ENCODE data around the gene RPL34. TPM values are rescaled to one million over a fixed set of nuclear protein-coding genes. Genes with fewer than 3 reads are reported as not detected.

RPL34 gene
- polyA plus RNA-seq (2013, experiment 1 of 2) = 2,289 TPM
- polyA plus RNA-seq (2013, experiment 2 of 2) = 2,243 TPM

DNA sequence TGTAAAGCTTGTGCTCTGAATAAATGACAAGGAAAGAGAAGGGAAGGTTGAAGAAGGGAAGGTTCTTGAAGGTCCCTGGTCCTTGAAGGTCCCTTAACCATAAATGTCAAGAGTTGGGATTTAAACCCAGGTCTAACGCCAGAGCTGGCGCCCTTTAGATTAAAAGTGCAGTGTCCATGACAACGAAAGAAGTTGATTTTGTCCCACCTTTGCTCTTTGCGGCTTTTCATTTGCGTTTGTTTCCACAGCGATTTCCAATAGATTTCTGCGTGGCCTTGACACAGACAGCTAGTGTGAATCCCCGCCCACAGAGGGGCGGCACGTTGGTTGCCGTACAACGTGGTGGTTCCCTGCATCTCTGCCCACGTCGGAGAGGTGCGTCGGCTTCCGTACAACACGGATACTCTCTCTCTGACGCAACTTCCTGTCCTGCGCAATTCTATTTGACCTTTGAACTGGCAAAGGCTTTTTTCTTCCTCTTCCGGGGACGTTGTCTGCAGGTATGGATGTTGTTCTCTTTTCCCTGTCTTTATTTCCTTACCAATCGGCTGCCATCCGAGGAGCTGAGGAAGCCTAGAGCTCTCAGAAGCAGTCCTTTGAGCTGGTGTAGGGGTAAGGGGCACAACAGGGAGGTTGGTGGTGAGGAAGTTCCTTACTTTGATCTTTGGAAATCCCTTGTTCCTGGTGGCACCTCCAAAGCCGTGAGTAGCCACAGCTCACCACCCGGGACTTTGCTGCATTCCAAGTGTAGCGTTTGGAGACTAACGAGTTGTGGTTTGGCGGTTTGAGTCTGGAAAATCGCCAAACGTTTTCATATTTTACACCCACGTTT is at the start of gene RPL34:
Gene RPL34, plus strand, starts transcription at position 476 of the 832 bp plus-strand sequence. CDS start 1,384 bp downstream, outside the sequence.
- Histone ChIP-seq H3K4me2 (ENCODE audit: low read length, poor library complexity, severe bottlenecking) (peak within 1 kb of the TSS; percentile 82), H3K36me3 (ENCODE audit: control insufficient read depth in 1 of 2, insufficient read depth in 2 of 2, low read depth in 1 of 2, low read length in 2 of 2) (peaks cover 7 to 39% of the 10 kb centered on the region in 2 experiments), H3K23ac (ENCODE audit: low read length in 2 of 2) (peak within 1 kb of the TSS in 1 of 2 experiments; percentile 94), H3K14ac (ENCODE audit: low read length in 2 of 2) (peak within 1 kb of the TSS in 1 of 2 experiments; percentile 89), H3K4ac (ENCODE audit: low read depth in 1 of 2, low read length in 2 of 2) (peak within 1 kb of the TSS; percentile 56 to 79), H4K8ac (ENCODE audit: low read length) (peak within 1 kb of the TSS; percentile 94), H3K27ac (ENCODE audit: low read length, poor library complexity, severe bottlenecking) (peak within 1 kb of the TSS; percentile 97), H2AK5ac (ENCODE audit: low read length, severe bottlenecking) (peak within 1 kb of the TSS; percentile 87), H2BK5ac (ENCODE audit: low read depth, low read length, poor library complexity, severe bottlenecking) (peak within 1 kb of the TSS; percentile 97), H3K27me3 (ENCODE audit: control insufficient read depth in 1 of 2, insufficient read depth in 1 of 2, low read length in 2 of 2) (no peaks in the 10 kb centered on the region), H4K91ac (ENCODE audit: low read length) (peak within 1 kb of the TSS; percentile 43), H3K4me1 (ENCODE audit: control insufficient read depth, insufficient read depth, low read depth, low read length) (peaks cover 4% of the 10 kb centered on the region), H3K4me3 (ENCODE audit: insufficient read depth in 1 of 2, low read depth in 1 of 2, low read length in 2 of 2) (peak within 1 kb of the TSS; percentile 81 to 89), H3K18ac (ENCODE audit: low read depth in 1 of 2, low read length in 2 of 2) (peak within 1 kb of the TSS; percentile 93 to 95), H2BK120ac (ENCODE audit: low read depth, low read length) (no peak within 1 kb of the TSS), H2BK12ac (ENCODE audit: low read length in 2 of 2) (no peak within 1 kb of the TSS), H3K9ac (ENCODE audit: low read length) (peak within 1 kb of the TSS; percentile 96), H3K79me1 (replicated peaks; ENCODE audit: low read length, poor library complexity, severe bottlenecking) (no peaks in the 10 kb centered on the region), H2AFZ (ENCODE audit: low read depth, low read length) (peak within 1 kb of the TSS; percentile 83), H2BK15ac (ENCODE audit: low read depth, poor library complexity, severe bottlenecking) (no peak within 1 kb of the TSS), H3K9me3 (ENCODE audit: control insufficient read depth, low read length) (peaks cover 9% of the 10 kb centered on the region)
- under 1% methylated on average over 27 of the region's 32 CpGs for WGBS
- DNase-seq = peak; percentile 99

DNA sequence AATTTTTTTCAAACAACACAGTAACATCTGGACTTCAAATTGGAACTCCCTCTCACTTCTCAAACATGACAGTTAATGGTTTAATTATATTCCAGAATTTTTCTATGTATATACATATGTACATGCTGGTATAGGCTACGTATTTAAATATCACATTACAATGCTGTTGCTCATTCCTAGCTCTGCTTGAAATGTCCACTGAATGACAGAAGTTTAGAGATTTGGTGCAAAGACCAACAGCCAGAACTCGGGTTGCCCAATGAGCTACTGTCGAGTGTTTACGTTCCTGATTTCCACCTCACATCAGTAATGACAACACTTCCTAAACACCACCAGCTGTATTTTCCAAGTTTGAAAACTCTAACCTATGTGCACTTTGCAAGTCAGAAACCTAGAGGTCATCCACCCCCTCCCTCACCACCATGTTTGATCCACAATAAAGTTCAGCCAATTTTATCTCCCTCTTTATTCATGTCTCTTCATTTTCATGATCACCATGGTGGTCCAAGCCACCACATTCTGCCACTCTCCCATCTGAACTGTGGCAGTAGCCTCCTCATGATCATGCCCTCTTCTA is 49.3 kb upstream of the RPL34 start:
- no peak overlapping the region for H2BK15ac ChIP-seq (ENCODE audit: low read depth, poor library complexity, severe bottlenecking)
- WGBS = 65% methylated on average over 4 of the region's 4 CpGs

DNA sequence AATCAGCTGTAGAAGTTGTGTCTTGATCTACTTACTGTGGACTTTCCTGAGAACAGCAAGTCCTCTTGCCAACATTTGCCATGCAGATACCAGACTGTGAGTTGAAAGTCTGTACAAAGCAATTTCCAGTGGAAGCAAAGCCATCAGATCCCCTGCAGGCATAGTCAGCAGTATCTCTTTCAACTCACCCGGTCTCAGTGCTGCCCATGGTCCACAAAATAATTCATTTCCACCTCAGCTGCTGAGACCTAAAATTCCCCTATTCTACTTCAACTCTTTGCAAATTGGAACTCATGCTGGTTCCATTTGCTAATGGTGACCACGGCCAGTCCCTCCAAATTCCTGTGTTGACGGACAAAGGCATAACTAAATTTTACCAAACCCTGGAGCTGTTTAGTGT is 46.0 kb upstream of the RPL34 start:
- no peak overlapping the region for H2BK120ac ChIP-seq (ENCODE audit: low read depth, low read length)
- H2BK12ac ChIP-seq (ENCODE audit: low read length in 2 of 2) = no peak overlapping the region
- no peak overlapping the region for H3K4ac ChIP-seq (ENCODE audit: low read depth in 1 of 2, low read length in 2 of 2)
- no peak for DNase-seq
- H2AK5ac ChIP-seq (ENCODE audit: low read length, severe bottlenecking) = no peak overlapping the region
- peaks cover 0 to 17% of the 10 kb centered on the region in 2 experiments for H3K27me3 ChIP-seq (ENCODE audit: control insufficient read depth in 1 of 2, insufficient read depth in 1 of 2, low read length in 2 of 2)
- H3K4me3 ChIP-seq (ENCODE audit: insufficient read depth in 1 of 2, low read depth in 1 of 2, low read length in 2 of 2) = no peak overlapping the region
- no peak overlapping the region for H3K14ac ChIP-seq (ENCODE audit: low read length in 2 of 2)
- no peak overlapping the region for H2AFZ ChIP-seq (ENCODE audit: low read depth, low read length)
- no peaks in the 10 kb centered on the region for H3K36me3 ChIP-seq (ENCODE audit: control insufficient read depth in 1 of 2, insufficient read depth in 2 of 2, low read depth in 1 of 2, low read length in 2 of 2)
- H3K9me3 ChIP-seq (ENCODE audit: control insufficient read depth, low read length) = no peaks in the 10 kb centered on the region
- H3K27ac ChIP-seq (ENCODE audit: low read length, poor library complexity, severe bottlenecking) = no peak overlapping the region
- no peak overlapping the region for H4K8ac ChIP-seq (ENCODE audit: low read length)
- no peaks in the 10 kb centered on the region for H3K4me1 ChIP-seq (ENCODE audit: control insufficient read depth, insufficient read depth, low read depth, low read length)
- no peak overlapping the region for H2BK15ac ChIP-seq (ENCODE audit: low read depth, poor library complexity, severe bottlenecking)
- H3K18ac ChIP-seq (ENCODE audit: low read depth in 1 of 2, low read length in 2 of 2) = no peak overlapping the region
- no peak overlapping the region for H4K91ac ChIP-seq (ENCODE audit: low read length)
- H3K4me2 ChIP-seq (ENCODE audit: low read length, poor library complexity, severe bottlenecking) = no peak overlapping the region
- H2BK5ac ChIP-seq (ENCODE audit: low read depth, low read length, poor library complexity, severe bottlenecking) = no peak overlapping the region
- no peak overlapping the region for H3K9ac ChIP-seq (ENCODE audit: low read length)
- 89% methylated on average over 3 of the region's 3 CpGs for WGBS
- no peaks in the 10 kb centered on the region for H3K79me1 ChIP-seq (replicated peaks; ENCODE audit: low read length, poor library complexity, severe bottlenecking)
- no peak overlapping the region for H3K23ac ChIP-seq (ENCODE audit: low read length in 2 of 2)

More for the DNA sequence above, 49.3 kb upstream of the RPL34 start:
- H3K4me1 ChIP-seq (ENCODE audit: control insufficient read depth, insufficient read depth, low read depth, low read length) = no peaks in the 10 kb centered on the region
- no peak overlapping the region for H3K9ac ChIP-seq (ENCODE audit: low read length)
- H2BK120ac ChIP-seq (ENCODE audit: low read depth, low read length) = no peak overlapping the region
- H3K36me3 ChIP-seq (ENCODE audit: control insufficient read depth in 1 of 2, insufficient read depth in 2 of 2, low read depth in 1 of 2, low read length in 2 of 2) = no peaks in the 10 kb centered on the region
- peaks cover 0 to 17% of the 10 kb centered on the region in 2 experiments for H3K27me3 ChIP-seq (ENCODE audit: control insufficient read depth in 1 of 2, insufficient read depth in 1 of 2, low read length in 2 of 2)
- no peaks in the 10 kb centered on the region for H3K79me1 ChIP-seq (replicated peaks; ENCODE audit: low read length, poor library complexity, severe bottlenecking)
- H3K23ac ChIP-seq (ENCODE audit: low read length in 2 of 2) = no peak overlapping the region
- H3K4ac ChIP-seq (ENCODE audit: low read depth in 1 of 2, low read length in 2 of 2) = no peak overlapping the region
- H4K91ac ChIP-seq (ENCODE audit: low read length) = no peak overlapping the region
- no peak overlapping the region for H3K27ac ChIP-seq (ENCODE audit: low read length, poor library complexity, severe bottlenecking)
- H3K18ac ChIP-seq (ENCODE audit: low read depth in 1 of 2, low read length in 2 of 2) = no peak overlapping the region
- no peak overlapping the region for H4K8ac ChIP-seq (ENCODE audit: low read length)
- no peaks in the 10 kb centered on the region for H3K9me3 ChIP-seq (ENCODE audit: control insufficient read depth, low read length)
- H3K14ac ChIP-seq (ENCODE audit: low read length in 2 of 2) = no peak overlapping the region
- DNase-seq = peak; percentile 50
- H3K4me2 ChIP-seq (ENCODE audit: low read length, poor library complexity, severe bottlenecking) = no peak overlapping the region
- no peak overlapping the region for H2AK5ac ChIP-seq (ENCODE audit: low read length, severe bottlenecking)
- no peak overlapping the region for H2AFZ ChIP-seq (ENCODE audit: low read depth, low read length)
- H3K4me3 ChIP-seq (ENCODE audit: insufficient read depth in 1 of 2, low read depth in 1 of 2, low read length in 2 of 2) = no peak overlapping the region
- H2BK12ac ChIP-seq (ENCODE audit: low read length in 2 of 2) = no peak overlapping the region
- no peak overlapping the region for H2BK5ac ChIP-seq (ENCODE audit: low read depth, low read length, poor library complexity, severe bottlenecking)

DNA sequence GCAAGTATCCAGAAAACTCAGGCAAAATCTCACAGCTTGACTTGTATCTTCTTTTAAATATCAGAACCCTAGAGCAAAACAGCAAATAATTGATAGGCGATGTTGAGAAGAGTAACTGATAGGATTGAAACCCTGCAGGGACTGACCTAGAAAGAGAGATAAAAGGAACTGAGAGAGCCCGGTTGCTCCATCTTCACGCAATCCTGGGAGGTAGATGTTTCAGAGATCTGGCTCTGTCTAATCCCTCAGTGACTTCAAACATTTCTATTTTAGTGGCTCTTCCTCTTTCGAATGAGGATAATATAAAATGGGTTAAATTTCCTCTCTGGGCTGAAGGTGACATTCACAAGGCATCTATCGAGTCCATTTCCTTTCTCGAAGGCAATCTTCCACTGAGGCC is 39.3 kb upstream of the RPL34 start:
- no peaks in the 10 kb centered on the region for H3K9me3 ChIP-seq (ENCODE audit: control insufficient read depth, low read length)
- no peak for DNase-seq
- H3K4ac ChIP-seq (ENCODE audit: low read depth in 1 of 2, low read length in 2 of 2) = no peak overlapping the region
- H3K23ac ChIP-seq (ENCODE audit: low read length in 2 of 2) = no peak overlapping the region
- no peak overlapping the region for H2BK12ac ChIP-seq (ENCODE audit: low read length in 2 of 2)
- no peak overlapping the region for H3K4me3 ChIP-seq (ENCODE audit: insufficient read depth in 1 of 2, low read depth in 1 of 2, low read length in 2 of 2)
- no peak overlapping the region for H3K4me2 ChIP-seq (ENCODE audit: low read length, poor library complexity, severe bottlenecking)
- H2AFZ ChIP-seq (ENCODE audit: low read depth, low read length) = no peak overlapping the region
- H2AK5ac ChIP-seq (ENCODE audit: low read length, severe bottlenecking) = no peak overlapping the region
- no peak overlapping the region for H3K9ac ChIP-seq (ENCODE audit: low read length)
- H3K18ac ChIP-seq (ENCODE audit: low read depth in 1 of 2, low read length in 2 of 2) = no peak overlapping the region
- H2BK5ac ChIP-seq (ENCODE audit: low read depth, low read length, poor library complexity, severe bottlenecking) = no peak overlapping the region
- no peaks in the 10 kb centered on the region for H3K27me3 ChIP-seq (ENCODE audit: control insufficient read depth in 1 of 2, insufficient read depth in 1 of 2, low read length in 2 of 2)
- no peak overlapping the region for H3K14ac ChIP-seq (ENCODE audit: low read length in 2 of 2)
- 86% methylated on average over 6 of the region's 6 CpGs for WGBS
- H2BK120ac ChIP-seq (ENCODE audit: low read depth, low read length) = no peak overlapping the region
- no peak overlapping the region for H4K91ac ChIP-seq (ENCODE audit: low read length)
- H3K79me1 ChIP-seq (replicated peaks; ENCODE audit: low read length, poor library complexity, severe bottlenecking) = no peaks in the 10 kb centered on the region
- no peaks in the 10 kb centered on the region for H3K36me3 ChIP-seq (ENCODE audit: control insufficient read depth in 1 of 2, insufficient read depth in 2 of 2, low read depth in 1 of 2, low read length in 2 of 2)
- no peak overlapping the region for H3K27ac ChIP-seq (ENCODE audit: low read length, poor library complexity, severe bottlenecking)
- no peaks in the 10 kb centered on the region for H3K4me1 ChIP-seq (ENCODE audit: control insufficient read depth, insufficient read depth, low read depth, low read length)
- H4K8ac ChIP-seq (ENCODE audit: low read length) = no peak overlapping the region
- no peak overlapping the region for H2BK15ac ChIP-seq (ENCODE audit: low read depth, poor library complexity, severe bottlenecking)

Data from mesenchymal stem cell (in vitro differentiated cells and primary cell).